ENCODE data around the gene CDCP2.

Gene CDCP2

DNA sequence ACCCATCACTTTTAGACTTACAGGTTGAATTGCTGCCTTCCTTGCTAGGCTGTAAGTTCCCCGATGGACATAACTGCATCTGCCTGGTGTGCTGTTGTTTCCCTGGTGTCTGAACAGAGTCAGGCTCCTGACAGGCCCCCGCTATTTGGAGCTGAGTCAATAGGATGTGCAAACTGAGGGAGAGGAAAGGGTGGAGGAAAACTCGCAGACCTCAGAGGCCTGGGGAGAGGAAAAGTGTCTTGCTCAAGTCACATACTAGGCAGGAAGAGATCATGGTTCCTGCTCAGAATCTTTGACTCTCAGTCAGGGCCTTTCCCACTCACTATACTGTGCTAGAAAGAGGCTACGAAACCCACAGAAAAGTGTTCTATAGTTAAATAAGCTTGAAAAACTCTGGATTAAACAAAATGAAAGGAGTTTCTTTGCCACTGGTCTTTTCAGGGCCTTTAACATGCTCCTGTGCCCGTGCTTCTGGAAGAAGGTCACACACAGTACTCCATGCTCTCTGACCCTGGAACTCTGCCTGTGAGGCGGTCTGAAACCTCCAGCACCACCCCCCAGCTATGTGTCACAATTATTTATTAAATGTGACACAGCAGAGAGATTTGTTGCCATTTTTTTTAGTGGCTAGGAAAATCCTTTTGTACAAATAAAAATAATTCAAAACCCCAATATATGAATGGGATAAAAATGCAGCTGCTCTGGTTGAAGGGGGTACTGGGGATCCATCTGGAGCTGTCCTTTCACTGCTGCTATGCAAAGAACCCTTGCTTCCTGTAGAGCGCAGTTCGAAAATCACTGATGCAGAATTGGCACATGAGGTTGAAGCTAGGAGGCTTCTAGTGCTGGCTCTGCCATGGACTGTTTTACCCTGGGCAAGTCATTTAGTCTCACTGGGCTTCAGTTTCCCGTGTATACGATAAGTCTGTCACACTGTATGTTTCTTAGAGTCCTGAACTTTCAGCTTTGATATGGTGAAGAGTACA, 20.1 kb upstream of the CDCP2 start:
- H2AFZ ChIP-seq (ENCODE audit: low read length) = no peak overlapping the region
- no peaks in the 10 kb centered on the region for H3K9me2 ChIP-seq (ENCODE audit: low read depth, low read length)
- H3K9ac ChIP-seq (ENCODE audit: low read length) = no peak overlapping the region
- no peaks in the 10 kb centered on the region for H3K27me3 ChIP-seq (ENCODE audit: insufficient read depth, low read length)
- H4K20me1 ChIP-seq (ENCODE audit: insufficient read depth, low read length) = no peaks in the 10 kb centered on the region
- TF ChIP-seq EZH2 (IDR thresholded peaks at IDR 0.05; ENCODE audit: borderline replicate concordance, low read length) = no peak
- TF ChIP-seq, protein P1, sequence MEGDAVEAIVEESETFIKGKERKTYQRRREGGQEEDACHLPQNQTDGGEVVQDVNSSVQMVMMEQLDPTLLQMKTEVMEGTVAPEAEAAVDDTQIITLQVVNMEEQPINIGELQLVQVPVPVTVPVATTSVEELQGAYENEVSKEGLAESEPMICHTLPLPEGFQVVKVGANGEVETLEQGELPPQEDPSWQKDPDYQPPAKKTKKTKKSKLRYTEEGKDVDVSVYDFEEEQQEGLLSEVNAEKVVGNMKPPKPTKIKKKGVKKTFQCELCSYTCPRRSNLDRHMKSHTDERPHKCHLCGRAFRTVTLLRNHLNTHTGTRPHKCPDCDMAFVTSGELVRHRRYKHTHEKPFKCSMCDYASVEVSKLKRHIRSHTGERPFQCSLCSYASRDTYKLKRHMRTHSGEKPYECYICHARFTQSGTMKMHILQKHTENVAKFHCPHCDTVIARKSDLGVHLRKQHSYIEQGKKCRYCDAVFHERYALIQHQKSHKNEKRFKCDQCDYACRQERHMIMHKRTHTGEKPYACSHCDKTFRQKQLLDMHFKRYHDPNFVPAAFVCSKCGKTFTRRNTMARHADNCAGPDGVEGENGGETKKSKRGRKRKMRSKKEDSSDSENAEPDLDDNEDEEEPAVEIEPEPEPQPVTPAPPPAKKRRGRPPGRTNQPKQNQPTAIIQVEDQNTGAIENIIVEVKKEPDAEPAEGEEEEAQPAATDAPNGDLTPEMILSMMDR (IDR thresholded peaks at IDR 0.05; ENCODE audit: low read length) = no peak
- H3K4me3 ChIP-seq (ENCODE audit: low read depth, low read length, poor library complexity, severe bottlenecking) = no peak overlapping the region
- H3F3A ChIP-seq (ENCODE audit: insufficient read depth, low read length) = no peaks in the 10 kb centered on the region
- H3K79me2 ChIP-seq (ENCODE audit: insufficient read depth, low read length) = no peaks in the 10 kb centered on the region
- H3K4me1 ChIP-seq (ENCODE audit: insufficient read depth, low read length, severe bottlenecking) = no peaks in the 10 kb centered on the region
- no peaks in the 10 kb centered on the region for H3K36me3 ChIP-seq (ENCODE audit: insufficient read depth, low read length)
- no peak overlapping the region for H3K4me2 ChIP-seq (ENCODE audit: low read length)
- no peaks in the 10 kb centered on the region for H3K9me3 ChIP-seq (ENCODE audit: low read length)
- H3K27ac ChIP-seq (ENCODE audit: low read depth, low read length, poor library complexity, severe bottlenecking) = no peak overlapping the region

DNA sequence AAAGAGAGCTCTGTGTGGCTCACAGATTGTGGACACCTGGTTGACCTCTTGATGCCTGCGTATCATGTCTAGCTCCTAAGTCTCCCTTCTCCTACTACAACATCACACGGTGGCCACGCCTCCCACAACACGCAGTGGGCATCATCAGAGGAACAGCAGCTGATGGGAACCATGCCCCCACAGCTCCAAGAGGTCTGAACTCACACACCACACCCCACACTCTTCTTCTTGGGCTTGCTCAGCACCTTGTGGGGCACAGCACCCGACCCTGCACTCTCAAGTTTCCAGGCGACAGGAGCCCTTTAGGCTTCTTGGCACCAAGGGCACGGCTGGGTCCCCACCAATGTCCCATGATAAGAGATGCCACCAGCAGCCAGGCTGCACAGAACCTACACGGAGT, 18.8 kb upstream of the CDCP2 start:
- Histone ChIP-seq H3K4me2 (ENCODE audit: low read length) (no peak overlapping the region), H2AFZ (ENCODE audit: low read length) (no peak overlapping the region), H3K79me2 (ENCODE audit: insufficient read depth, low read length) (no peaks in the 10 kb centered on the region), H3K4me3 (ENCODE audit: low read depth, low read length, poor library complexity, severe bottlenecking) (no peak overlapping the region), H3K9me2 (ENCODE audit: low read depth, low read length) (no peaks in the 10 kb centered on the region), H3F3A (ENCODE audit: insufficient read depth, low read length) (no peaks in the 10 kb centered on the region), H4K20me1 (ENCODE audit: insufficient read depth, low read length) (no peaks in the 10 kb centered on the region), H3K36me3 (ENCODE audit: insufficient read depth, low read length) (no peaks in the 10 kb centered on the region), H3K9me3 (ENCODE audit: low read length) (no peaks in the 10 kb centered on the region), H3K27me3 (ENCODE audit: insufficient read depth, low read length) (no peaks in the 10 kb centered on the region), H3K27ac (ENCODE audit: low read depth, low read length, poor library complexity, severe bottlenecking) (no peak overlapping the region), H3K9ac (ENCODE audit: low read length) (no peak overlapping the region), H3K4me1 (ENCODE audit: insufficient read depth, low read length, severe bottlenecking) (no peaks in the 10 kb centered on the region)
- TF ChIP-seq, protein P1 (IDR thresholded peaks at IDR 0.05; ENCODE audit: low read length) = no peak
- TF ChIP-seq EZH2 (IDR thresholded peaks at IDR 0.05; ENCODE audit: borderline replicate concordance, low read length) = no peak

DNA sequence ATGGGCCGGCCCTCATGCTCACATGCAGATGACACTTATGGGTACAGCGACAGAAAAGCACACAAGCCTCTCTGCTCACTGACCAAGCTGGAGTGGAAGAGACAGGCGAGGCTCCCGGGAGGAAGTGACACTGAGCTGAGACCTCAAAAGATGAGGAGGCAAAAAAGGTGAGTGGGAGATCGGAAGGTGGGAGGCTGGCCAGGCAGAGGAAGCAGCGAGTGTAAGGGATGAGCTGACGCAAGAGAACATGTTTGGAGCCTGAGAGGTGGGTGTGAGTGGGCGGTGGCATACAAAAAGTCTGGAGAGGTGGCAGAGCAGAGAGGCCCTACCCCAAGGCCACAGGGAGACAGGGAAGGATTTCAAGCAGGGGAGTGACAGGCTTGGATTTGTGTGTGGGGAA, 18.2 kb upstream of the CDCP2 start:
- Histone ChIP-seq H3K4me3 (ENCODE audit: low read depth, low read length, poor library complexity, severe bottlenecking) (no peak overlapping the region), H3K36me3 (ENCODE audit: insufficient read depth, low read length) (no peaks in the 10 kb centered on the region), H3F3A (ENCODE audit: insufficient read depth, low read length) (no peaks in the 10 kb centered on the region), H3K27ac (ENCODE audit: low read depth, low read length, poor library complexity, severe bottlenecking) (no peak overlapping the region), H3K79me2 (ENCODE audit: insufficient read depth, low read length) (no peaks in the 10 kb centered on the region), H3K9me2 (ENCODE audit: low read depth, low read length) (no peaks in the 10 kb centered on the region), H3K9me3 (ENCODE audit: low read length) (no peaks in the 10 kb centered on the region), H2AFZ (ENCODE audit: low read length) (no peak overlapping the region), H3K9ac (ENCODE audit: low read length) (no peak overlapping the region), H3K4me1 (ENCODE audit: insufficient read depth, low read length, severe bottlenecking) (no peaks in the 10 kb centered on the region), H3K27me3 (ENCODE audit: insufficient read depth, low read length) (no peaks in the 10 kb centered on the region), H3K4me2 (ENCODE audit: low read length) (no peak overlapping the region), H4K20me1 (ENCODE audit: insufficient read depth, low read length) (no peaks in the 10 kb centered on the region)
- no peak for TF ChIP-seq EZH2 (IDR thresholded peaks at IDR 0.05; ENCODE audit: borderline replicate concordance, low read length)
- TF ChIP-seq, protein P1 (IDR thresholded peaks at IDR 0.05; ENCODE audit: low read length) = no peak
